Measurements from ENCODE around the gene SH3RF1. TPM values are rescaled to one million over a fixed set of nuclear protein-coding genes. Genes with fewer than 3 reads are reported as not detected.

Gene SH3RF1
- total RNA-seq, 1 experiment from 2014 or later = 15.3 TPM

- no peak overlapping the region for H2BK120ac ChIP-seq (ENCODE audit: low read depth, low read length, poor library complexity, severe bottlenecking)
- H3K27ac ChIP-seq (ENCODE audit: insufficient read length, low read depth, low read length) = no peak overlapping the region
- no peak overlapping the region for H3K4me3 Mint-ChIP-seq
- no peak overlapping the region for H2BK12ac ChIP-seq (ENCODE audit: insufficient read length, low read depth, low read length)
- H2BK15ac ChIP-seq (ENCODE audit: low read depth, low read length) = no peak overlapping the region
- no peak overlapping the region for H4K91ac ChIP-seq (ENCODE audit: insufficient read length, low read depth, low read length)
- H3K4me1 ChIP-seq (ENCODE audit: insufficient read depth, low read length) = no peaks in the 10 kb centered on the region
- H2BK20ac ChIP-seq (ENCODE audit: low read depth, low read length, poor library complexity, severe bottlenecking) = no peak overlapping the region
- H3K4me1 Mint-ChIP-seq = no peaks in the 10 kb centered on the region
- TF ChIP-seq, protein P1, sequence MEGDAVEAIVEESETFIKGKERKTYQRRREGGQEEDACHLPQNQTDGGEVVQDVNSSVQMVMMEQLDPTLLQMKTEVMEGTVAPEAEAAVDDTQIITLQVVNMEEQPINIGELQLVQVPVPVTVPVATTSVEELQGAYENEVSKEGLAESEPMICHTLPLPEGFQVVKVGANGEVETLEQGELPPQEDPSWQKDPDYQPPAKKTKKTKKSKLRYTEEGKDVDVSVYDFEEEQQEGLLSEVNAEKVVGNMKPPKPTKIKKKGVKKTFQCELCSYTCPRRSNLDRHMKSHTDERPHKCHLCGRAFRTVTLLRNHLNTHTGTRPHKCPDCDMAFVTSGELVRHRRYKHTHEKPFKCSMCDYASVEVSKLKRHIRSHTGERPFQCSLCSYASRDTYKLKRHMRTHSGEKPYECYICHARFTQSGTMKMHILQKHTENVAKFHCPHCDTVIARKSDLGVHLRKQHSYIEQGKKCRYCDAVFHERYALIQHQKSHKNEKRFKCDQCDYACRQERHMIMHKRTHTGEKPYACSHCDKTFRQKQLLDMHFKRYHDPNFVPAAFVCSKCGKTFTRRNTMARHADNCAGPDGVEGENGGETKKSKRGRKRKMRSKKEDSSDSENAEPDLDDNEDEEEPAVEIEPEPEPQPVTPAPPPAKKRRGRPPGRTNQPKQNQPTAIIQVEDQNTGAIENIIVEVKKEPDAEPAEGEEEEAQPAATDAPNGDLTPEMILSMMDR (conservative IDR thresholded peaks at IDR 0.05) = no peak
- H2AFZ ChIP-seq (ENCODE audit: low read length) = no peak overlapping the region
- no peak overlapping the region for H3K18ac ChIP-seq (ENCODE audit: insufficient read length, low read depth, low read length)
- H3K27me3 Mint-ChIP-seq (ENCODE audit: low read depth) = no peaks in the 10 kb centered on the region
- no peak overlapping the region for H2AK5ac ChIP-seq (ENCODE audit: insufficient read length, low read length)
- no peak overlapping the region for H3K27ac Mint-ChIP-seq
- H3K79me2 ChIP-seq (ENCODE audit: insufficient read depth, low read length) = no peaks in the 10 kb centered on the region
- no peak overlapping the region for H3K56ac ChIP-seq (ENCODE audit: insufficient read length, low read depth, low read length)
- H4K5ac ChIP-seq (ENCODE audit: insufficient read length, low read depth, low read length) = no peak overlapping the region
- no peaks in the 10 kb centered on the region for H3K9me3 ChIP-seq (ENCODE audit: control insufficient read depth, low read depth, low read length)
- H3K4me2 ChIP-seq (ENCODE audit: insufficient read depth, insufficient read length, low read length) = no peak overlapping the region
- H2BK5ac ChIP-seq (ENCODE audit: insufficient read length, low read length) = no peak overlapping the region
- no peaks in the 10 kb centered on the region for H3K23me2 ChIP-seq (ENCODE audit: insufficient read length, low read depth, low read length, poor library complexity, severe bottlenecking)
- no peak overlapping the region for H3K14ac ChIP-seq (ENCODE audit: insufficient read depth, low read length)
- H3T11ph ChIP-seq (ENCODE audit: low read length) = no peak overlapping the region
- H4K8ac ChIP-seq (replicated peaks; ENCODE audit: insufficient read length, low read depth, low read length) = no peak overlapping the region
- H3K9me3 Mint-ChIP-seq = no peaks in the 10 kb centered on the region
- no peak overlapping the region for H3K4ac ChIP-seq (ENCODE audit: low read depth, low read length)
- no peak overlapping the region for H3K9ac ChIP-seq (ENCODE audit: extremely low read depth, insufficient read length, low read length)
- no peaks in the 10 kb centered on the region for H4K20me1 ChIP-seq (ENCODE audit: control insufficient read depth, insufficient read depth, insufficient read length)
- no peaks in the 10 kb centered on the region for H3K36me3 Mint-ChIP-seq (ENCODE audit: insufficient read depth in 1 of 3, low read depth in 3 of 3)
- H3K79me1 ChIP-seq (ENCODE audit: insufficient read depth, low read depth, low read length, poor library complexity, severe bottlenecking) = no peaks in the 10 kb centered on the region
- no peaks in the 10 kb centered on the region for H3K27me3 ChIP-seq (ENCODE audit: insufficient read depth, low read length)
- WGBS (ENCODE audit: extremely low coverage, insufficient read length, low lambda C conversion rate) = no CpG with 5 or more reads among the region's 3 CpGs
- DNase-seq = no peak
- no peak overlapping the region for H3K23ac ChIP-seq (ENCODE audit: insufficient read length, low read depth, low read length)
Measured at GRCh38 chr4:169061386-169061785, 209.4 kb downstream of the SH3RF1 start.

All from H9 (cell line).